ENCODE data around the gene CAPN15.

Gene CAPN15

DNA sequence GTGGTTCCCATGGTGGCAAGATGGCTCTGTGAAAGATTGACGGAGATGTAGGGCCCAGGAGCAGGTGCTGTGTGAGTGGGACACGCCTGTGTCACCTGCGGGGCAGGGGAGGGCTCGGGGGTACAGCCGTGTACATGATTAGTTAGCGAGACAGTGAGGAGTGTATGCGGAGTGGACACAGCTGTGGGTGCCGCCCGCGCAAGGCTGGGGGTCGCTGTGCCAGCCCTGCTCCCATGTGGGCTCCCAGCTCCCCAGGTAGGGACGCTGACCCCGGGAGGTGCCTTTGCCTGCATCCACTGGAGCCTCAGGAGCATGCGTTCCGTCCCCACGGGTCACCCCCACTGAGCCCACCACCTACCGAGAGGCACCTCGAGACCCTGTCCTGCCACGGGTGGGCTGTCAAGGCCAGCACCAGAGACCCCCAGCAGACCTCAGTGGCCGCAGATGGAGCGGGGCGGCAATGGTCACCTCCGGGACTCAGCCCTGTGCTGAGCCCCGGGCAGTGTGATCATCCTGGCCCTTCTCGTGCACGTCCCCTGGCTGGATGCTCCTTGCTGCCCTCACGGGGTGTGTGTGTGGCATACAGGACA lies 7.4 kb downstream of the CAPN15 start:
- H3K4me1 ChIP-seq (ENCODE audit: control insufficient read depth in 1 of 2, insufficient read depth in 2 of 2, low read length in 2 of 2), result peaks cover 21 to 32% of the 10 kb centered on the region in 2 donors
- H3K9ac ChIP-seq (ENCODE audit: low read depth in 1 of 2, low read length in 2 of 2), result peak overlapping the region; percentile 70 to 78
- peaks cover 8 to 28% of the 10 kb centered on the region in 2 donors for H3K36me3 ChIP-seq (ENCODE audit: control insufficient read depth in 1 of 2, insufficient read depth in 2 of 2, low read length in 2 of 2)
- peak overlapping the region; percentile 87 for H3K27ac ChIP-seq (ENCODE audit: low read depth, low read length)
- no peaks in the 10 kb centered on the region for H3K9me3 ChIP-seq (ENCODE audit: control insufficient read depth in 1 of 2, low read length in 2 of 2)
- peak overlapping the region; percentile 60 for H3K4me3 ChIP-seq (ENCODE audit: low read depth in 1 of 2, low read length in 2 of 2)
- no peaks in the 10 kb centered on the region for H3K27me3 ChIP-seq (ENCODE audit: control insufficient read depth in 1 of 2, insufficient read depth in 2 of 2, low read length in 2 of 2)

DNA sequence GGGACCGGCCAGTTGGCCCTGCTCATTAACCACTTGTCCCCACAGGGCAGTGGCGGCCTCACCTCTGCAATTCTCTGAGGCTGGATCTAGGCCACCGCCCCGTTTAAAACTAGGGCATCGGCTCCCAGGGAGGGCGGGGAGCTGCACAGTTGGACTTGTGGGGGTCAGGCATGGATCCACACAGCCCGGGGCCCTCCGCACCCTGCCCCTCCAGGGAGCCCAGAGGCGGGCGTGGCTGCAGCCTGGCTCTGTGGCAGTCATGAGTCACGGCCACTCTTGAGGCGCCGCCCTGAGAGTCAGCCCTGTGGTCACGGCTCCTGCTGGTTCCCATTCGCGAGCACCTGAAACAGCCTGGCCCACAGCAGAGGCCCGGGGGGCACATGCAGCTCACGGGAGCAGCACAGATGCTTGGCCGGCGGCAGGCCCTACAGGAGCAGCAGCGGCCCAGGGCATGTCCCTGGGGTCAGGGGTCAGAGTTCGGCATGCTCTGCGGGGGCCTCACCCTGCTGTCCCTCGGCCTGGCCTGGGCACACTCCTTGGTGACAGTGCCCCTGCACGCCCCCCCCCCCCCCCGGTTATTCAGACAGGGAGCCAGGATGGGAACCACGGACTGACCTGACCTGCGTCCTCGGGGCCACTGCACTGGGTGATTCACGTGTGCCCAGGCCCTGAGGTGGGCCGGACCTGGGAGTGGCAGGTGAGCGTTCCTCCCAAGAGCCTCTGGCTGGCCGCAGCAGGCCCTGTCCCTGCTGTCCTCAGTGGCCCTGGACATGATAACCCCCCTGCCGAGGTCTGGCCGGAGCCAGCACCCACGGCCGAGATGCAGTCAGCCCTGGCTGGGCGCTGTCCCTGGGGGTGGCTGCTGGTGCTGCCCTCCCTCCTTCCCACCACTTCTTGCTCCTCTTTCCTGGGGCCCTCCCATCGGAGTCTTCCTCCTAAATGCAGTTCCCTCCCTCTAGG lies 8.2 kb downstream of the CAPN15 start:
- H3K27ac ChIP-seq (ENCODE audit: low read depth, low read length), result peak overlapping the region; percentile 87
- peaks cover 14 to 24% of the 10 kb centered on the region in 2 donors for H3K4me1 ChIP-seq (ENCODE audit: control insufficient read depth in 1 of 2, insufficient read depth in 2 of 2, low read length in 2 of 2)
- peak overlapping the region; percentile 70 to 78 for H3K9ac ChIP-seq (ENCODE audit: low read depth in 1 of 2, low read length in 2 of 2)
- no peaks in the 10 kb centered on the region for H3K27me3 ChIP-seq (ENCODE audit: control insufficient read depth in 1 of 2, insufficient read depth in 2 of 2, low read length in 2 of 2)
- no peaks in the 10 kb centered on the region for H3K9me3 ChIP-seq (ENCODE audit: control insufficient read depth in 1 of 2, low read length in 2 of 2)
- peaks cover 8 to 32% of the 10 kb centered on the region in 2 donors for H3K36me3 ChIP-seq (ENCODE audit: control insufficient read depth in 1 of 2, insufficient read depth in 2 of 2, low read length in 2 of 2)
- H3K4me3 ChIP-seq (ENCODE audit: low read depth in 1 of 2, low read length in 2 of 2), result peak overlapping the region; percentile 60

DNA sequence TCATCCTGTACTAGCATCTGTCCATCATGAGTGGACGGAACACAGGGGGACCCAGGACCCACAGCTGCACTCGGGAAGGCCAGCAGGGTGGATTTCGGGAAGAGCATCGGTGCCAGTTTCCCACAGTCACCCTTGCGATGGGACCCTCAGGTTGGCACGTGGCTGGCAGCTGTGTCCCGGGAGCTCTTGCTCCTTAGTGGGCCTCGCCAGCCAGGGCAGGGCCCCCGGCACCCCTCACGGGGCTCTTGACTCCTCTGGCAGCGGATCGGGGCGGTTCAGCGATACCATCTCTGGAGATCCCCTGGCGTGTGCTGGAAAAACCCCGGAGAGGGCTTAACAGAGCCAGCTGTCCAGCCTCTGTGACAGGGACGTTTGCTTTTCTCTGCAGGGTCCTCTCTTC lies 9.2 kb downstream of the CAPN15 start:
- Histone ChIP-seq H3K9me3 (ENCODE audit: control insufficient read depth in 1 of 2, low read length in 2 of 2) (no peaks in the 10 kb centered on the region), H3K27me3 (ENCODE audit: control insufficient read depth in 1 of 2, insufficient read depth in 2 of 2, low read length in 2 of 2) (no peaks in the 10 kb centered on the region), H3K36me3 (ENCODE audit: control insufficient read depth in 1 of 2, insufficient read depth in 2 of 2, low read length in 2 of 2) (peaks cover 8 to 39% of the 10 kb centered on the region in 2 donors), H3K4me1 (ENCODE audit: control insufficient read depth in 1 of 2, insufficient read depth in 2 of 2, low read length in 2 of 2) (peaks cover 11 to 22% of the 10 kb centered on the region in 2 donors), H3K27ac (ENCODE audit: low read depth, low read length) (no peak overlapping the region), H3K4me3 (ENCODE audit: low read depth in 1 of 2, low read length in 2 of 2) (no peak overlapping the region), H3K9ac (ENCODE audit: low read depth in 1 of 2, low read length in 2 of 2) (no peak overlapping the region)

DNA sequence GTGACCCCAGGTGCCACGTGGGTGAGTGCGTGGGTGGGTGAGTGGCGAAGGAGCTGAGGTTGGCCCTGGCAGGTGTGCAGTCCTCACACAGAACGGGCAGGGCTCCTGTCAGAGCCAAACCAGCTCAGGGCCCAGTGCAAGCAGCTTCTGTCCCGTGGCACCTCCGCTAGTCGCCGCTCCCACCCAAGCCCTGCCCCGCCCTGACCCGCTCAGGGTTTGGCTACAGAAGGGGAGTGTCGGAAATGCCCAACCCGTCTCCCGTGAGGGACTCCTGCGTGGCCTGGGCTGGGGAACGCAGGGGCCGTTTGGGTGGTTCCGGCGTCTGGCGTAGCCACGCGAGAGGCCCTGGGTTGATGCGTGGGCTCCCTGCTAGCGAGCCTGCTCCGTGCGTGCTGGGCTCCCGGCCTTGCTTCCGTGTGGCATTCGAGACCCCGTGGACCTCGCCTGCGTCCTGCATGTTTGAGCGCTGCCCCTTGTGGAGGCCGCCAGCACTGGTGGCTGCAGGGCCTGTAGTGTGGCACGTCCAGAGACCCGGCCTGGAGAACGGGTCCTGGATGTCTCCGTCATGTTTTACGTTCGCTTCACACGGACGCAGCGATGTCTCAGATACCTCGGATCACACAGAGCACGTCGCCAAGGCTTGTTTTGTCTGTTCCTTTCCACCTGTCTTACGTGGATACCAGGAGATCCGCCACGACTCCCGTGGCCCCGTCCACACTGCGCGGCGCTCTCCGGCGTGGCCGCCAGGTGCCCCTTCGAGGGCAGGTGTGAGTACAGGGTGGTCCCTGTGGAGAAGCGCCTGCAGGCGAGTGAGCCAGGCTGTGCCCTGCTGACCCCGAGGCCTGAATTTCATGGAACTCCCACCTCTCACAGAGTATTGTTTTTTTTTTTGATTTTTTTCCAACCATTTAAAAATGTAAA lies 10.2 kb downstream of the CAPN15 start:
- Histone ChIP-seq H3K4me1 (ENCODE audit: control insufficient read depth in 1 of 2, insufficient read depth in 2 of 2, low read length in 2 of 2) (peaks cover 11 to 22% of the 10 kb centered on the region in 2 donors), H3K4me3 (ENCODE audit: low read depth in 1 of 2, low read length in 2 of 2) (no peak overlapping the region), H3K36me3 (ENCODE audit: control insufficient read depth in 1 of 2, insufficient read depth in 2 of 2, low read length in 2 of 2) (peaks cover 8 to 39% of the 10 kb centered on the region in 2 donors), H3K27me3 (ENCODE audit: control insufficient read depth in 1 of 2, insufficient read depth in 2 of 2, low read length in 2 of 2) (no peaks in the 10 kb centered on the region), H3K27ac (ENCODE audit: low read depth, low read length) (no peak overlapping the region), H3K9ac (ENCODE audit: low read depth in 1 of 2, low read length in 2 of 2) (no peak overlapping the region), H3K9me3 (ENCODE audit: control insufficient read depth in 1 of 2, low read length in 2 of 2) (no peaks in the 10 kb centered on the region)

DNA sequence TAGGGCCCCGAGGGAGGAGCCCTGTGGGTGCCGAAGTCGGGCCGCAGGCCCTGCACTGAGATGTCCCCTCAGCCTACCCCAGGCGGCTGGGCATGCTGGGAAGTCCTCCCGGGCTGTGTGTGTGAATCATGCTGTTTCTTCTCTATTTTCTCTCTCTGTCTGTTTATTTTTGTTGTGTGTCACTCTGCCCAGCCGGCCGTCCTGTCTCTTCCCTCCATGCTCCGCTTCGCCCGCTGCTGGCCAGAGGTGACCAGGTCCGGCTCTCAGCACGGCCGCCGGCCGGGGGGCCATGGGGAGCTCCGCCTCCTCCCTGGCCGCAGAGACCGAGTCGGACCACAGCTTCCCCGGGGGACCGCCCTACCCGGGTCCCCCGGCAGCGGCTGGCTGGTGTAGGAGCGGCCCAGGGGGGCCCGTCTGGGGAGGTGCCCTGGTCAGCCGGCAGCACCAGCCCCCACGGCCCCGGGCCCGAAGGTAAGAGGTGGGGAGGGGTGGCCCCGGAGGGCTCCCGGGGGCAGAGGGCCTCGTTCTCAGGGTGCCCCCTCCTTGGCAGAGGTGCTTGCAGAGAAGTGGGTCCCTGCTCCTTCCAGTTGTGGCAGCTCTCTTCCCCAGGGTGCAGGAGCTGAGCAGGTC lies 12.5 kb downstream of the CAPN15 start:
- Histone ChIP-seq H3K36me3 (ENCODE audit: control insufficient read depth in 1 of 2, insufficient read depth in 2 of 2, low read length in 2 of 2) (peaks cover 8 to 39% of the 10 kb centered on the region in 2 donors), H3K27ac (ENCODE audit: low read depth, low read length) (no peak overlapping the region), H3K4me1 (ENCODE audit: control insufficient read depth in 1 of 2, insufficient read depth in 2 of 2, low read length in 2 of 2) (peaks cover 3 to 10% of the 10 kb centered on the region in 2 donors), H3K27me3 (ENCODE audit: control insufficient read depth in 1 of 2, insufficient read depth in 2 of 2, low read length in 2 of 2) (no peaks in the 10 kb centered on the region), H3K4me3 (ENCODE audit: low read depth in 1 of 2, low read length in 2 of 2) (no peak overlapping the region), H3K9ac (ENCODE audit: low read depth in 1 of 2, low read length in 2 of 2) (no peak overlapping the region), H3K9me3 (ENCODE audit: control insufficient read depth in 1 of 2, low read length in 2 of 2) (no peaks in the 10 kb centered on the region)

DNA sequence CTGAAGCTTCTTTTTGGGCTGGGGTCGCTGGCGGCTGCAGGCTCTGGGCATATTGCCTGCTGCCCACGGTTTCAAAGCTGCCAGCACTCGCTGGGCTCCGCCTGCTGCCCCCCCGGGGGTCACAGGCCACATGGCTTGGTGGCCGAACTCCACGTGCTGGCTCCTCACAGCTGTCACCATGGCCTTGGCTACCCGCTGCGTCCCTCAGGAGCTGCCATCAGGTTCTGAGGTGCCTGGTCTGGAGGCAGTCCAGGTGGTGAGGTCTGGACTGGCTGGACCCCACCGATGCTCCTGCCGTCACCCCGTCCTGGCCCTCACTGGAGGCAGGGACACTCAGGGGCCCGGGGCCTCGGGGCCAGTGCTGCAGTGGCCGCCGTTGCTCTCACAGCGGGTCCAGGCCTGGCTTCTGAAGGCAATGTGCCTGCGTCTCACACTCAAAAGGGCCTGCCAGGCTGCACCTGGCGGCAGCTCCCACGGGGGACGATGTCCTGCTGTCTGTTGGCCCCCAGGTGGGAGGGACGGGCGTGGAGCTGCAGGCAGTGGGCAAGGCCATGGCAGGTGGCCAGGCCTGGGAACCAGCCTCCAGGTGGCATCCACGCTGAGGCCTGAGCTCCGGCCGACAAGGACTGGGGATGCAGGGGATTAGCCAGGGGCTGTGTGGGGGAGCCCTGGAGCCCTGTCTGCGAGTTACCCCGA lies 13.3 kb downstream of the CAPN15 start:
- Histone ChIP-seq H3K4me1 (ENCODE audit: control insufficient read depth in 1 of 2, insufficient read depth in 2 of 2, low read length in 2 of 2) (peaks cover 0 to 6% of the 10 kb centered on the region in 2 donors), H3K4me3 (ENCODE audit: low read depth in 1 of 2, low read length in 2 of 2) (no peak overlapping the region), H3K27ac (ENCODE audit: low read depth, low read length) (no peak overlapping the region), H3K9ac (ENCODE audit: low read depth in 1 of 2, low read length in 2 of 2) (no peak overlapping the region), H3K9me3 (ENCODE audit: control insufficient read depth in 1 of 2, low read length in 2 of 2) (no peaks in the 10 kb centered on the region), H3K27me3 (ENCODE audit: control insufficient read depth in 1 of 2, insufficient read depth in 2 of 2, low read length in 2 of 2) (no peaks in the 10 kb centered on the region), H3K36me3 (ENCODE audit: control insufficient read depth in 1 of 2, insufficient read depth in 2 of 2, low read length in 2 of 2) (peaks cover 8 to 39% of the 10 kb centered on the region in 2 donors)

DNA sequence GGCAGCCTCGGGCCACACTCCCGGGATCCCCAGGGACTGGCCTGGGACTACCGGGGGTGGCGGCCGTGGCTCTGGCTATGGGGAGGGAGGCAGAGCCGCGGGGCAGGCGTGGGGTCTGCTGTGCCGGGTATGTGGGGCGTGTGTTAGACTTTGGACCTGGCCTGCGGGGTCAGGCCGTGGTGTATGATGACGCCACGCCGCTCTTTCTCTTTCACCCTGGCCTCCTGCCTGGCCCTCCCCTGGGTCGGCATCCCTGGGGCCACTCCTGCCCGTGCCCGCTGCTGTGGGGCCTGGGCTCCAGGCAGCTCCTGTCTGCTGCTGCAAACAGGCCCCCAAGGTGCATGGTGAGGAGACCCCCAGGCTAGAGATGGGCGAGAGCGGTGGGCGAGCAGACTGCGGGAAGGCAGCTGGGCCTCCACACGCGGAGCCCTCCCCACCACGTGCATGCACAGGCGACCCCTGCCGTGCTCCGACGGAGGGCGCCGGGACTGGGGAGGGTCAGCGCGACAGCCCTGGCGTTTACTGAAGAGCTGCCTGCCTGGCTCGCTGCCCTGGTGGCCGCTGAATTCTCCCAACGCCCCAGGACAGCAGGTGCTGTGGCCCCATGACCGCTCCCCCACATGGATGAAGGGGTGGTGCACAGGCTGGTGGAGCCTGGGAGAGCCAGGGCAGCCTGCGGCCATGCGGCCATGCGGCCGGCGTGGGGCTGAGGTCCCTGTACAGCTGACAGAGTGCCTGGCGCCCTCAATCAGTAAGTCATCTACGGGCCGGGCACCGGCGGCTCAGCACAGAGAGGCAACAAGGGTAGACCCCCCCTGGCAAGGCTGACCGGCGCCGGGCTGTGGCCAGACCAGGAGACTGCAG lies 16.0 kb downstream of the CAPN15 start:
- no peak overlapping the region for H3K4me3 ChIP-seq (ENCODE audit: low read depth in 1 of 2, low read length in 2 of 2)
- no peaks in the 10 kb centered on the region for H3K27me3 ChIP-seq (ENCODE audit: control insufficient read depth in 1 of 2, insufficient read depth in 2 of 2, low read length in 2 of 2)
- no peak overlapping the region for H3K27ac ChIP-seq (ENCODE audit: low read depth, low read length)
- peaks cover 0 to 6% of the 10 kb centered on the region in 2 donors for H3K4me1 ChIP-seq (ENCODE audit: control insufficient read depth in 1 of 2, insufficient read depth in 2 of 2, low read length in 2 of 2)
- no peak overlapping the region for H3K9ac ChIP-seq (ENCODE audit: low read depth in 1 of 2, low read length in 2 of 2)
- peaks cover under 1 to 30% of the 10 kb centered on the region in 2 donors for H3K36me3 ChIP-seq (ENCODE audit: control insufficient read depth in 1 of 2, insufficient read depth in 2 of 2, low read length in 2 of 2)
- no peaks in the 10 kb centered on the region for H3K9me3 ChIP-seq (ENCODE audit: control insufficient read depth in 1 of 2, low read length in 2 of 2)

DNA sequence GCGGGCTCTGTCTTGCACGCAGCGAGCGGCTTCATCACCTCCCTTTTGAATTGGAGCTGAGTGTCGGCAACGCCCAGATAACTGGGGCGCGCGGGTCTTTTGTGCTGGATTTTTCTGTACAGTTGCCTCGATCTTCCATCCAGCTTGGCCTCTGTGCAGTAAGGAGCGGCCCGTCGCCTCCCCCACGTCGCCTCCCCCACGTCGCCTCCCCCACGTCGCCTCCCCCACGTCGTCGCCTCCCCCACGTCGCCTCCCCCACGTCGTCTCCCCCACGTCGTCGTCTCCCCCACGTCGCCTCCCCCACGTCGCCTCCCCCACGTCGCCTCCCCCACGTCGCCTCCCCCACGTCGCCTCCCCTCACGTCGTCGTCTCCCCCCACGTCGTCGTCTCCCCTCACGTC lies 17.0 kb downstream of the CAPN15 start:
- H3K9me3 ChIP-seq (ENCODE audit: control insufficient read depth in 1 of 2, low read length in 2 of 2), result no peaks in the 10 kb centered on the region
- H3K36me3 ChIP-seq (ENCODE audit: control insufficient read depth in 1 of 2, insufficient read depth in 2 of 2, low read length in 2 of 2), result peaks cover 4 to 35% of the 10 kb centered on the region in 2 donors
- no peak overlapping the region for H3K4me3 ChIP-seq (ENCODE audit: low read depth in 1 of 2, low read length in 2 of 2)
- H3K27me3 ChIP-seq (ENCODE audit: control insufficient read depth in 1 of 2, insufficient read depth in 2 of 2, low read length in 2 of 2), result no peaks in the 10 kb centered on the region
- H3K4me1 ChIP-seq (ENCODE audit: control insufficient read depth in 1 of 2, insufficient read depth in 2 of 2, low read length in 2 of 2), result peaks cover 0 to 6% of the 10 kb centered on the region in 2 donors
- no peak overlapping the region for H3K27ac ChIP-seq (ENCODE audit: low read depth, low read length)
- H3K9ac ChIP-seq (ENCODE audit: low read depth in 1 of 2, low read length in 2 of 2), result no peak overlapping the region

All from duodenal mucosa (tissue), 2 donors.